Superior temporal gyrus (tissue), 1 donor: ENCODE data around the gene C16orf78.
"Not testable (repeated sequence)": the region's sequence is repeated elsewhere in the genome, so short reads cannot be mapped to it uniquely, and the experiment has no call there.

Experiments used
- DNase-seq: peaks from one replicate; pipeline ENCODE4 v3.0.0-alpha.2; 2016; ENCODE audit errors: extremely low spot score

C16orf78 gene

GRCh38 chr16:49349446-49350168 is 24.0 kb upstream of the C16orf78 start:
- DNase-seq: no peak

GRCh38 chr16:49350265-49351095 is 23.1 kb upstream of the C16orf78 start:
- peak; percentile 87 for DNase-seq

DNA sequence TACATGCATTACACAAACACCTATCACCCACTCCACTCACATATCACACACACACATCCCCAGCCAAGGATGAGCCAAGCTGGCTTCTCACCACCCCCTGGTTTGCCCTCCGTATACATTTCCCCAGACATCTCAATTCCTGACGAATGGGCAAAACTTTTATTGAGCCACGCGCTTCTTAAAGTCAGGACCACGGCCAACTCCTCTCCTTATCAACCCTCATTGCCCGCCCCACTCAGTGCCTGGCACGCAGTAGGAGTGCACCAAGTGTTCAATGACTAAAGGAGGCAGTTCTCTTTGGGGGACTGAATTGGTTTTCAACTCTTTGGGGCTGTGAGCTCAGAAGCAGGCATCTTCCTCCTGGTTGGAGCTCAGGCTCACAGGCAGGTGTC is 22.5 kb upstream of the C16orf78 start:
- DNase-seq: no peak

DNA sequence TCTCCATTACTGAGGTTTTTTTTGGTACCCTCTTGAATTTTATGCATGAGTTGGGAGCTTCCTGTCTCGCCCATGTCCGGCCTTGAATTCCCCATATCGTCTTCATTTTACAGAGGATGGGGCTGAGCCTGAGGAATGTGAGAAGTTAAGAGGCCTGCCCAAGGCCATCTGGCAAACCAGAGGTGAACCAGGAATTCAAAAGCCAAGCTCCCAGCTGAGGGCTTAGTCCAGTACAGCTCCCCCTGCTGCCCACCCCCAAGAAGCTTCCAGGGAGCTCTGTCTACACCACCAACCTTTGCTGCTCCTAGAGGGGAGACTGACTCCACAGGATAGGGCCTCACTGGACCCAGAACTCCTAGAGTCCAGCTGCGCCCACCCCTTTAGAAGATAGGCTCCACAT is 20.7 kb upstream of the C16orf78 start:
- no peak for DNase-seq

- DNase-seq: no peak
These were observed 19.9 kb upstream of the C16orf78 start for GRCh38 chr16:49353680-49354079.

- DNase-seq: no peak
These were observed 19.5 kb upstream of the C16orf78 start for GRCh38 chr16:49354101-49354500.

- no peak for DNase-seq
These were observed 18.6 kb upstream of the C16orf78 start for GRCh38 chr16:49354991-49355390.

DNA sequence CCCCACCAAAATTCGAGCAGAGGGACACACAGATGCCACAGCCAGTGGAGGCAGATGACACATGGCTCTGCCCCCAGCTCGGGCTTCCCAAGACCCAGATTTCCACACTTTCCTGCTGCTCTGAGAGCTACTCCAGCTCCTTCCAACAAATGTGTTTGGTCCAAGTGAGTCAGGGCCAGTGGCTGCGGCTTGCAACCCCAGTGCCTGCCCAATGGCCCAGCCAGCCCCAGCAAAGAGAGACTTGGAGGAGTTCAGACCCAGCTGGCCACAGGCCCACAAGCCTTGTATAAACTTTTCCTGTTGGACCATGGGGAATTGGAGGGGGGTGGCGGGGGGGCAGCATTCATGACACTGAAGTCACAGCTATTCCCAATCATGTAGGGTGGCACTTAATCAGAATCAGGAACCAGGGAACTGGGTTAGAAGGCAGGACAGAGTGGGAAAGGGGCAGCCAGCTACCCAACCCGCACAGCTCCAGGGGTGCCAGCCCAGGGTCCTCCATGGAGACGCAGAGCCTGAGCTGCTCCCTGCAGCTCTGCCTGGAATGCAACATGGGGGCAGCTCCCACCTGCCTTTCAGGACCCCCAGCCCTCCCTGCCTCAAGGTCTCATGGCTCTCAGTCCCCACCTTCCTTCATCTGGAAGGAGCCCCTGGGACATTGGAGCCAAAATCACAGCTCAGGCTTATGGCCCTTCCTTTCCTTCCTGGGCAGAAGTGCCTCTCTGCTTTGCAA is 17.5 kb upstream of the C16orf78 start:
- DNase-seq: no peak

- DNase-seq: no peak
These were observed 16.7 kb upstream of the C16orf78 start for GRCh38 chr16:49356728-49357488.

GRCh38 chr16:49359591-49359990 is 14.0 kb upstream of the C16orf78 start:
- no peak for DNase-seq

GRCh38 chr16:49361731-49362130 is 11.9 kb upstream of the C16orf78 start:
- DNase-seq: not testable (repeated sequence)

DNA sequence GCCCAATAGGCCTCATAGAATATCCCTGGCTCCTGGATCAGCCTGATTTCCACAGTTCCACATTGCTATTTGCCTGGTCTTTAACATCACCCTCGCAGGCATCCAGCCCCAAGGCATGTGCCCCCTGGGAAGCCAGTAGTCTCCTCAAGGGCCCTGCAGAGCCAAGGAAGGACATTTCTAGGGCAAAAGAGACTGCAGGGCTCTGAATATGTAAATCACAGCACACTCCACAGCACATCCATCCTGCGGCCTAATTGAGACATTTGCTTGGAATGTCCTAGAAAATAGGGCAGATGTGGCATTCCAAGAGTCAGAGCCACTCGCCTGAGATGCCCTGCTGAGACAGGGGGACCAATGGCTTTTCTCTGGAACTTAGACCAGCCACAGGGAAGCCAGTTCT is 11.4 kb upstream of the C16orf78 start:
- DNase-seq: no peak

DNA sequence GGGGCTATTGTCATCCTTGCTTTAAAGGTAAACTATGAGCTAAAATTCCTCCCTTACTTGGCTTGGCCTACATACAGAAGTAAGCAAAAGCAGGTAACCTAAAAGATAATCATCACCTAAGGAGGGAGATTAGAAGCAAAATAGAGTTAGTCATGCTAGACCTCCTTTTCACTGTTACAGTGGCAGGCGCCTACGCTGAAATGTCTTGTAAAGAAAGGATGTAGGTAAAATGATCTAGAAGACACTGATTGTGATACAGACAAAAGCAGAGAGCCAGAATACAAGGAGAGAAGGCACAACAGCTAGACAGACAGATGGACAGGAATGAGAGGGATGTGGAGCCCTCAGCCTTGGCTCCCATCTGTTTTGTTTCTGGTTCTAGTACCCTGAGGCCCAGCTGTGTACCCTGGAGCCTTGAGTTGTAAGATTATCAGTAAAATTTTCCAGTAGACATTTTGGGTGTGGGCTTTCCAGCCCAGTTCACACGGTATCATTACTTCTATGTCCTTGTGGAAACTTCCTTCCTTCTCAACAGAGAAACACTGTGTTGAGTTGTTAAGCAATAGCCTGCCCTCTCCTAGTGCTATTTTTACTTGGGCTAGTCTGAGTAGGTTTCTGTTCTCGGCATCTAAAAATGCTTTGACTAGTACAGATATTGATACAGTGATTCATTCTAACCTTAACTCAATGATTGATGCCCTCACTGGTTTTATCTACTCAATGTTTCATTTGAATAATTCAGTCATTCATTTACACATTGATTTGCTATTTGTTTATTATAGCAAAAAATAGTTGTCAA is 7.7 kb upstream of the C16orf78 start:
- no peak for DNase-seq

DNA sequence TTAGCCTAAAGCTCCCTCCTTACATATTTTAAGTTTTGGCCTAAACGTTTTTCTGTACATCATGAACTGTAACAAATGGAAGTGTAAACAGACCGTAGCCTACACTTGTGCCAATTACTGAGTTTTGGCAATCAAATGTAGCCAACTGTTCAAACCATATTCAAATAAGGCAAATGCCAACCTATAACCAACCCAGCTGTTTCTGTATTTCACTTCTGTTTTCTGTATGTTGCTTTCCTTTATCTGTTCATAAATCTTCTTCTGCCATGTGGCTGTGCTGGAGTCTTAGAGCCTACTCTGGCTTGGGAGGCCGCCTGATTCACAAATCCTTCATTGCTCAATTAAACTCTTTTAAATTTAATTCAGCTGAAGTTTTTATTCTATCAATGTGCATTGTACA is 6.9 kb upstream of the C16orf78 start:
- DNase-seq: no peak

GRCh38 chr16:49369651-49370611 is 3.7 kb upstream of the C16orf78 start:
- no peak for DNase-seq

- no peak for DNase-seq
These were observed 2.6 kb downstream of the C16orf78 start for GRCh38 chr16:49376206-49376605.

GRCh38 chr16:49377196-49377755 is 3.7 kb downstream of the C16orf78 start:
- no peak for DNase-seq

DNA sequence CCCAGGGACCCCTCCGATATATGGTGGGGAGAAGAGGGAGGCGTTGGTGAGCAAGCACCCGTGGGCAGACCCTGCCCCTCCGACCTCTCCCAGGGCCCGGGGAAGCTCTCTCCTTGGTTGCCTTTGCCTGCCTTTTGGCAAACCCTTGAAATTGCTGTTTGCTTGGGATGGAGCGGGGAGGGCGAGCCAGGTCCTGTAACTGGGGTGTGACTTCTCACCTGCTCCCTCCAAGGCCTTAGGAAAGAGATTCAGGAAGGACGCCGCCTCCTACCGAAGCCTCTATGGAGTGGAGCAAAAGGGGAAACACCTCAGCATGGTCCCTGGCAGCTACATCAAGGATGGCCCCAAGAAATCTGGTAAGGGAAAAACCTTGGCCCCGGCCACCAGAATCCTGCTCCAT is 4.6 kb downstream of the C16orf78 start:
- no peak for DNase-seq

GRCh38 chr16:49378816-49379215 is 5.2 kb downstream of the C16orf78 start:
- DNase-seq: no peak
